HCEC 1CT (cell line): ENCODE measurements around the gene COL18A1.

Experiments
- DNase-seq: peaks from one replicate; pipeline ENCODE4 v3.0.0-alpha.2; 2017

The COL18A1 gene

DNA sequence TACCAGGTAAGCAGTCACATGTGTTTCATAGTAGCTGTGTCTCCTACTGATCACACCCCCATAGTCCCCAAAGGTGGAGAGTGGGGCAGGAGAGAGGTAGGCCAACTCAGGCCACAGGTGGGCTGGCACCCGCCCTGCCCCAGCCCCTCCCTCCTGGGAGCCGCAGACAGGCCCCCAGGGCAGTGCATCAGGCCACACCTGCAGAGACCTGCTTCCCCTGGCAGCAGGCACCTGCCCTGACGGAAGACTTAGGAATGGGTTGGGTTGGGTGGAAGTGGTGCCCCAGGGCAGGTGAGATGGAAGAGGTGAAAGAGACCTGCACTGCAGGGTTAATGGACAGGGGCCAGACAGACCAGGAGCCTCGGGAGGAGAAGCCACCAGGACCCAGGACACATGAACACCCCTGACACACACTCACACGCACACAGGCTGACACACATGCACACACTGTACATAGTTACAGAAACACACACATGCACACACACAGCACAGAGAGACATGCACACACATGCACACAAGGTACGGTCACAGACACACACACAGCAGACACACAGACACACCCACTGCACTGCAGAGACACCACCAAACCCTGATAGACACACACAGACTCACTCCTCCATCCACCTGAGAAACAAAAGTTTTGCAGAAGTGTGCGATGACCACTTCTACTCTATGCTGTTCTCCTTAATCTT is 1.7 kb upstream of the COL18A1 start:
- no peak for DNase-seq

DNA sequence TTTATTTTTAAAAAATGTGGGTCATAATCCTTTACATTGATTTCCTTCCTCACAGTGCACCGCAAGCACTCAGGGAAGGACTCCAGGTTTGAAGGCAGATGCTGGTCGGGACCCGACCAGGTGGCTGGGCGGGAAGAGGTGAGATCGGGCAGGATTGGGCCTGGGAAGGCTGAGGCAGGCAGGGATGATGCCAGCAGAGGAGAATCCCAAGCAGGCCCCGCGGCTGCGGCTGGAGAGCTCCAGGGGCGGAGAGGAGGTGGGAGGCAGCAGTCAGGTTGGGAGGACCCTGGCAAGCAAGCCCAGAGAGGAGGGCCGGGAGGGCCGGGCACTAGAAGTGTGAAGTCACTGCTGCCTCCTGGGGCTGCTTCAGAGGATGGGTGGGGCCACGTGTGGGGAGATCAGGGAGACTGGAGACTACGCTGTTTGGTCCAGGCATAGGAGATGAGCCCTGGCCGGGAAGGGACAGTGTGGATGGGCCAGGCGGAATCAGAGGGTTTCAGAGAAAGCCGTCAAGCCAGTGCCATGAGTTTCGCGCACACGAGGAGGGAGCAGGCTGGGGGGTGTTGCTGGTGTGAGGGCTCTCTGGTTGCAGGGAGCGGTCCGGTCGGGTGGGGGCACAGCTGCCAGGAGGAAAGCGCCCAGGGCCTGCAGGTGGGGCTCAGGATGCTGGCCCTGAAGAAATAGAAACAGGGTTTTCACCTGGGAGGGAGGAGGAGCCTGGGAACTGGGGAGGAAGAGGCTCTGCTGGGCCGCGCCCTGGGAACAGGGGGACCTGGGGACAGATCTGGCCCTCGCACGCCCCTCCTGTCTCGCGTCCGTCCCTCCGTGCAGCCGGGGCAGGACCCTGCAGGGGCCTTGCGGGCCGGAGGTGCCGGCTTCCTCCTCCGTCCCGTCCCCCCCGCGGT is 888 bp upstream of the COL18A1 start:
- DNase-seq = no peak

DNA sequence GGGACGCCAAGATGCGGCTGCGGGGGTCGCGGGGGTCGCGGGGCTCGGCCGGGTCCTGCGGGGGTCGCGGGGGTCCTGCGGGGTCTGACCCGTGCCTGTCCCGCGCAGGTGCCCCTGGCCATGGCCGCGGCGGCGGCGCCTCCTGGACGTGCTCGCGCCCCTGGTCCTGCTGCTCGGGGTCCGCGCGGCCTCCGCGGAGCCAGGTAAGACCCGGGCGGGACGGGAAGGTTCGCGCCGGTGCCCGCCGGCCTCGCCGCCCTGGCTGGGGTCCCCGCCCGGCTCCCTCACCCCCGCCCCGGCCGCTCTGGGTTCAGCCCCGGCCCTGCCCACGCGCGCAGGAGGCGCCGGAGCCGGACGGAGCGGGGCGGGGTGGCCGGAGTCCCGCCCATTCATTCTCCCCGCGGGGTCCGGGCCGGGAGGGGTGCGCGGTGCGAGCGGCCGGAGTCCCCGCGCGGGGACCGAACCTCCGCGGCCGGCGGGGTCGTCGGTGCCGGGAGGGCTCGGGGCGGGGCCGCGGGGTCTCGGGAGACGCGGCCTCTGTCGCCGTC is 380 bp downstream of the COL18A1 start:
- DNase-seq = no peak

DNA sequence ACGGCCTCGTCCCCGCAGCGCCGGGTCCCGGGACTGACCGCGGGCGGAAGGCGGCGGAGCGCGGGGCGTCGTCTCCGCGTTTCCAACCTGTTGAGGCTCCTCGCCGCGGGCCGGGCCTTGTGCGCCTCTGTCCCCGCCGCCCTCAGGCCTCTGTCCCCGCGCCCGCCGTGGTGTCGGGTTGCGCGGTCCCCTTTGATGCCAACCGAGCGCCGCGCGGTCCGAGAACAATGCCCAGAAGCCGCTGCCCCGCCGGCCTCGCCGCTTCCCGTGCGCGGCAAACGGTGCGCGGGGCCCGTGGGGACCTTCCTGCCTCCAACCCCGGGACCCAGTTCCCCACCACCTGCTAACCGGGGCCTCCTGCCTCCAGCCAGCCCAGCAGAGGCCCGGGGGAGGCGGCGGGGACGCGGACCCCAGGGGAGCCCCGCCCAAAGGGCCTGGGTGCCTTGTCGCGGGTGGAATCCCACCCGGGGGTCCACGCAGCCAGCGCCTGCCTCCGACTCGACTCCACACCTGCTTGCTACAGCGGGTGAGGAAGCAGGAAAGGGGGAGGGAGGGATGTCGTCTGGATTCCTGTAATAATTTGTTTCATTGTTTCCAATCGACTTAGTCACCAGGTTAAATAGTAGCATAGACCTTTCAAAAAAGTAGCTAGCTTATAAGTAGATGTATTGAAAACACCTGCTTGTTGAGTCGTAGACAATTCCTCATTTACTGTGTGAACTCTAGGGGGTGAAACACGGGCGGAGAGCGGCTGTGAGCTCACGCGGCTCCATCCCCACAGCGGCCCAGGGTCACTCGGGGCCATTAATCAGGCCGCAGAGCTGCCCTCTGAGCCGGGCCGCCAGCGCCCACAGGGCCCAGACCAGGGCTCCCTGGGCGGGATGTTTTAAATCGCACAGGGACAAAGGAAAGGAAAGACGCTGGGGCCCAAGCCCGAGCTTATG is 1.1 kb downstream of the COL18A1 start:
- no peak for DNase-seq

DNA sequence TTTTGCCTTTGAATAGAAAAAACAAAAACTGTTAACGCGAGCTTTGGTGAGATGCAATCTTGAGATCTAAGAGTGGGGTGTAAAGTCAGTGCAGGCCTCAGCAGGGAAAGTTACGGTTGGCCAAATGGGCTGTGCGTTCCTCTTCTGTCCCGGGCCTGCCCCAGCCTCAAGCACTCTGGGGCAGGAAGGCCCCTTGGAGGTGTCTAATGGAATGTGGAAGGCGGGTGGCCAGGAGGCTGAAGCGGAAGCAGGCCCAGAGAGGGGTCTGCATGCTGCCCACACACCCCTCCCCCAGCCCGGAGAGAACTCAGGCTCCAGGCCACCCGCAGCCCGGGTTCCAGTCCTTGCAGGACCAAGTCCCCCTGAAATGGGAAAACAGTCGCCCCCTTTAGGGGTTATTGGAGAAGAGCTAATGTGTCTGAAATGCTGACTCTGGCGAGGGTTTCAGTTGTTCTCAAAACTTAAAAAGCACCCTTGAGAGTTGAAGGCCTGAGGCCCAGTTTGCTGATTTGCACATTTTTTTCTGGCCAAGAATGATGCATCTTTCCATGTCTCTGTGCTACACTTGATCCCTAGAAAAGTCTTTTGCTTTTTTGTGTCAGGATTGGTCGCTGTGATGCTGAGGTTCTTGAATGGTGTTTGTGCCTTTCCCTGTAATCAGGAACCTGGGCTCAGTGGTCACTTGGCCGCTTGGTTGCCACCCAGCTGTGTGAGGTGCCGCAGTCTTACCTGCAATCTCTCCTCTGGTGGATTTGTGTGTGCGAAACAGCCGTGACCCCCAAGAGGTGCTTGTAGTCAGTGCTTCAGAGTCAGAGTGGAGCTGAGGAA is 2.0 kb downstream of the COL18A1 start:
- no peak for DNase-seq

DNA sequence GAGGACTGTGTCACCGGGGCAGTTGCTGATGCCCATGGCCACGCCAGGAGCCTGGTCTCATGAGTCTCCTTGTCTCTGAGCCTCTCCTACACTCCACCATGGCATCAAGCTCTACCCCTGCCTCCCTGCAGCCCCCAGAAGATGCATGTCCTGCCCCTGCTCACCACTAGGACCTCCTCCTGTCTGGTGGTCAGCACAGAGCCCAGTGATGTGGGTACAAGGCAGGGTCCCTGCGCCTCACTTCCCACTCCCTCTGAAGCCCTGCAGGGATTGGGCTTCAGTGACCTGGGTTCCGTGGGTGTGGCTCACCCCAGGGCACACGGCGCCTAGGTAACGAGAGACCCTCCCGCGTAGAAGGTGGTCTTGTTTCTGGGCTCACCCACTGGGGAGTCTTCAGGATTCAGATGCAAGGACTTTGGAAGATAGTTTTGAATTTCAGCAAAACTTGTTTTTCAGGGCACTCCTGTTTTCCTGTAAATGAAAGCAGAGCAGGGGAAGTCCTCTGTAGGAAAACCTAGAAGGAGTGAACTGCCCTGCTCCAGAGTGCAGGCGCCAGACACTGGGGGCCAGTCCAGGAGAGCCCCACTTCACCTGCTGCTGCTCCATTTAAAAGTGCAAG is 2.8 kb downstream of the COL18A1 start:
- DNase-seq = no peak

DNA sequence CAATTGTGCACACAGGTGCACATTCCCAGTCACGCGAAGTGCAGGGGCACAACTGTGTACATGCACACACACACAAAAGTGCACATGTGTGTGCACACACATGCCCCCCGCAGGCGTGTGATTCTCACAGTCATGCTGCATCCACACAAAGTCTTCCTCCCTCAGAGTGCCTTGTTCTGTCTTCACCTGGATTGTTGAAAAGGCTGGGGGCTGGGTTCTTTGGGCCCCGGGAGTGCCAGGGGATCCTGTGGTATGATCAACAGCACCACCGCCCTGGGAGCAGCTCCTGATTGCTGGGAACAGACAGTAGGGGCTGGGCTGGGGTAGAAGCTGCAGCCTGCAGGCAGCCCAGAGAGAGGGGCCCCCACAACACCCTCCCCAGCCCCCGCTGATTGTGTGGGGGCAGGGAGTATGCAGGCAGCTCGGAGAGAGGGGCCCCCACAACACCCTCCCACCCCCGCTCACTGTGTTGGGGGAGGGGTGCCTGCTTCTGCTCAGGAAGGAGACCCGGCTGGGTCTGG is 3.4 kb downstream of the COL18A1 start:
- DNase-seq = no peak

DNA sequence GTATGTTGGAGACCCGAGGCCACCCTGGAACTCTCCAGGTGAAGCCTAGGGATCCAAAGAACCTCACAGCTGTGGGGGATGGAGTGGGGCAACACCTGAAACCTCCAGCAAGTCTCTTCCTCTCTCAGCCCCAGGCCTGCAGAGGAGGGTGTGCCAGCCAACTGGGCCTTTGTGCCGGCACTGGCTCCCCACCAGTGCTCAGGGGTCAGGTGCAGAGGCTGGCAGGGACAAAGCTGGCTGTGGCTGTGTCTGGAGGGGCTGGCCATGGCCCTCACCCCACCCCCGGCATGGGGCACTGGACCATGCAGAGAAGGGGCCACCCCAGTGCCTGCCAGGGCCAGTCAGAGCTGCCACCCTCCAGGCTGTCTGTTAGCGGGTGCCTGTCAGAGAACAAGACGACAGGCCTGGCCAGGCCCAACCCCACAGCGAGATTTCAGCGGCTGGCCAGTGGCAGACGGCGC is 3.9 kb downstream of the COL18A1 start:
- DNase-seq = no peak

DNA sequence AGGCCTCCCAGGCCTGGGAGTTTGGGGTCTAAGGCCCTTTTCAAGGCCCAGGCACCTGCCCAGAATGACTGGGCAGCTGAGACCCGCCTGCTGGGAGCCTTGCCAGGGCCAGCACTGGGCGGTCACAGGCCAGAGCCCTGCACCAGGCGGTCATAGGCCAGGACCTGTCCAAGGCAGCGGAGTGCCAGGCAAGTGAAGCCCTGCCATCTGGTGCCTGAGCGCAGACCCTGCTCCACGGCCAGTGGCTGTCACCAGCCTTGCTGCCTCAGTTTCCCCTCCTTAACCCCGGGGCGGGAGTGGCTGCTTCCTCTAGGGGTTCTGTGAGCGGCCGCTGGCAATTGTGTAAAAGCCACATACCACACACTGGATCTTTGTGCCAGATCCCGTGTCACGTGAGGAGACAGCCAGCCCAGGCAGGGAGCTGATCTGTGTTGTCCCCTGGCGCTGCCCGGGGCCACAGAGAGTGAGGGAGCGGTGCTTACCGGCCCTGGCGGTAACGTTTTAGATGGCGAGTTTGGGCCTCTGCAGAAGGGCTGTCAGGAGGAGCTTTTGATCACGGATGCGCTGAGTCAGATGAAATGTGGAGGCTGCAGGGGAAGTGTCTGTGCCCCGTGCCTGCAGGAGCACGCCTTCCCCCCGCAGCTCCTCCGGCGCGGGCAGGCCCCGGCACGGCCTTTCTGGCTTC is 4.6 kb downstream of the COL18A1 start:
- no peak for DNase-seq

DNA sequence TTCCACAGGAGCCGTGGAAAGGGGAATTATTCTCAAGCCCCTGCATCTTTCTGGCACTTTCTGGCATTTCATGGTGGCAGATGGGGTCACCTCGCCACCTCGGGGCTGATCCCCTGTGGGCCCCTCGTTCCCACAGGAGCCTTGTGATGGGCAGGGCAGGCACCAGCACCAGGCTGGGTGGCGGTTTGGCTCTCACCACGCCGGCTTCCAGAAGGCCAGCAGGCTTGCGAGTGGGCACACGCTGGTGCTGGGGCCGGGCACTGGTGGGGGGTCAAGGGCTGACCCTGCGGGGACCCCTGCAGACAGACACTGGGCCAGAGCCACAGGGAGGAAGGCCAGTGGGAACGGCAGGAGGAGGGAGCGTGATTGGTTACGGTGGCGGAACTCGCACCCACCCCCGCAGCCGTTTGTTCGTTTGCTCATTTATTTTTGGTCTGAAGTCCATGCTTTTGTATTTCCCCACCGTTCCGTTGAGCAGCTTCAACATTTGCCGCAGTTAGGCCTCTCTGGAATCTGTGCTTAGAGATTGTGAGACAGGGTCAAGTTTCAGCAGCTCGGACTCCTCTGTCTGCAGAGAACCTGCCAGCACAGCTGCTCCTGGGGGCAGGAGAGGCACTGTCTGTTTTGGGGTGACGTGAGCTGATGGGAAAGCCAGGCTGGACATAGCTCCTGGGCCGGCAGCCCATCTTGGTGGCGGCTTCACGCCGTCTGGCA is 5.3 kb downstream of the COL18A1 start:
- DNase-seq = no peak

DNA sequence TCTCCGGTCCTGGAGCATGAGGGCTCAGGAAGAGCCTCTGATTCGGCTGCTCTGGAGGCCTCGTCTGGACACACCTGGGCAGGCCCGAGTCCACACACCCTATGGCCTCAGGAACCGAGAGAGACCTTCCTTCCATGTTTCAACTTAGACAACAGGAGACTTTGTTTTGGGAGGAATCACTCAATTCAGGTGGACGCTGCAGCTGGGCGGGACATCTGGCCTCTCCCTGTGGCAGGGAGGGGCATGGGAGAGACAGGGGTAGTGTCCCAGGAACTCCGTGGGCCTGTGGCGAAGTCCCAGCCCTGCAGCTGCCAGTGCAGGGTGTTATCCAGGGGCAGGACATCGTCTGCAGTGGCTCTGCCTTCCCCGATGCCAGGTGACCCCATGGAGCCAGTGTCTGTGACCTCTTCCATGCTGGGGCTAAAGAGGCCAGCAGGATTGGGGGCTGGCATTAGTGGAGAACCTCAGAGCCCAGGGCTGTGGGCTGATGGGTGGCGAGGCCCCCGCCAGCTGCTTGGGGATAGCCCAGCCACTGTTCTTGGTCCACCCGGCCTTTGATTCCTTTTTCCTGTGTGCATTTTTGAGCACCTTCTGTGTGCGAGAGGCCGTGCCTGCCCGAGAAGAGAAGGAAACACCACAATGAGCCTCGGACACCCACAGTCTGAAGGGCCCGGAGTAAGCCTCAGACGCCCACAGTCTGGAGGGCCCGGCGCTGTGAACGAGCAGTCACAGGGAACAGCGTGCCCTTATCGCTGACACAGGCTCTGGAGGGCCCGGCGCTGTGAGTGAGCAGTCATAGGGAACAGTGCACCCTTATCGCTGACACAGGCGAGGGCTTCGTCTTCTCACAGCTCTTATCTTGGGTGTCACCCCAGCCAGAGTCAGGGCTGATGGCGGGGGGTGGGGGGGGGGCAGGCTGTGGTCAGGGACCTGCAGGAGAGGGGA is 6.2 kb downstream of the COL18A1 start:
- no peak for DNase-seq

DNA sequence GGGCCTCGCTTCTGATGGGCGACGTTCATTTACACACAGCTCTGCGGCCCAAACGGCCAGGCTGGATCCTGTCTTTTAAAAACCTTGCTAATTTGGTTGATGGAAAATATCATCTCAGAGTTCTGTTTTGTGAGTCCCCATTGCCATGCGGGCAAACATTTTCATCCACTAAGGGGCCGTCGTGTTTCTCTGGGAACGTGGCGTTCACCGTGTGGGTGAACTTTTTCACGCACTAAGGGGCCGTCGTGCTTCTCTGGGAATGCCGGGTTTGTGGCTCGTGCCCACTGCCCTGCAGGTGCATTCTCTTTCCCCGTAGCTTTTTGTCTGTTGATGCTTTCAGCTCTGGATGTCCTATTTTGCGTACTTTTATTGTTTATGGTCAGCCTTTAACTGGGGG is 6.8 kb downstream of the COL18A1 start:
- DNase-seq = no peak

DNA sequence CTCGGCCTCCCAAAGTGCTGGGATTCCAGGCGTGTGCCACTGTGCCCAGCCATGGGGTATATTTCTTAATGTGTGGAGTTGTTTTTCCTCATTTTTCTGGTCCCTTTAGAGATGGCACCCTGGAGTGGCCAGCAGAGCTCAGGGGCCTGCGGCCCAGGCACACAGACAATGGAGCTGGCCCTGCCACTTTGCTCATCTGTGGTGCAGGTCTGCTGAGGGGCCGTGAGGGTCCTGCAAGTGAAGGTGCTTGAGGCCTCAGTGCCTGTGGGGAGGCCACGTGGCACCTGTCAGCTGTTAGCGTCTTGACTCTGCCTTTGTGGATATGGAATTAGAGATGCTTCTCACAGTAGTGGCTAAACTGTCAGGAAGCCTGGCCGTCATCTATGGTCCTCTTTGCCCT is 7.5 kb downstream of the COL18A1 start:
- no peak for DNase-seq

DNA sequence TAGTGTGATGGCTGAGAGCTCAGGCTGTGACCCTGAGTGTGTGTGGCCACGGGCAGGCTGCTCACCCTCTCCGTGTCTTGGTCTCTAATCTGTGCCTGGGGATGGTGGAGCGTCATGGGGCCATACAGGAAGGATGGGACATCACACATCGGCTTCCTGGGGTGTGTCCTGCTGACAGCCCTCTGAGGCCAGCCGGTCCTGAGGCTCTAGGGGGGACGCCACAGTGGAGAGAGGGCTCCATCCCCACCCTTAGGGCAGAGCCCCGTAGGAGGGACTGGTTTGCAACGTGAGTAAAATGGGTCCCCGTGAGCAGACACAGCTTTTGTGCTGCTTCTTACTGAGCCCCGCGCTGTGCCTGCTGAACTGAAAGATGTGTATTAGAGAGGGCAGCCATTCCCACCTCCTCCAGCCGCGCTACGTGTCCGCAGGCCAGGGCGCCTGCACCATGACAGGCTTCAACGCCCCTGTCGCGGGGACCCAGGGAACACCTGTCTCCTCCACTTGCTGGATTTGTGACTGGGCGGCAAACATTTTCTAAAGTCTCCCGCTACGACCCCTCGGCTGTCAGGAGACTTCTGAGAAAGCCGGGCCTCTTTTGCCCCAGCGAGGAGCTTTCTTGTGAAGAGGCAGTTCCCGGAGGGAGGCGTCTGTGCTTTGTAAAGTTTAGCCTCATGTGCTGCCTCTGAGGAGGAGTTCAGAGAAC is 8.1 kb downstream of the COL18A1 start:
- DNase-seq = no peak

DNA sequence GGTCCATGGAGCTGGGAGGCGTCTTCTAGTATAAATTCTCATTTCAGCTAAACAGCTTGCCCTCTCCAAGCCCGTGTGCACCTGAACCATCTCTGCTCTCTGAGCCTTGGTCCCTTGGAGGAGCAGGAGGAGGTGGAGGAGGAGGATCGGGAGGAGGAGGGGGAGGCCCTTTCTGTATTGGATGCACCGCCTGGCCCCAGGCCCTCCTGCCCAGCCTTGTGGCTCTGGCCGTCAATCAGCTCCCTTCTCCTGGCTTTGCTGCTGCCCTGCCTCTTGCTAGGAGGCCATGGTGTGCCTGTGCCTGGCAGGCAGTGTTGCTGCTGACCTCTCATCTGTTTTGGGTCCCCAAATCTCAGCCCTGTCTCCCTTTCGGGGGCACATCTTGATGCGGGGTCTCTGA is 9.0 kb downstream of the COL18A1 start:
- no peak for DNase-seq

DNA sequence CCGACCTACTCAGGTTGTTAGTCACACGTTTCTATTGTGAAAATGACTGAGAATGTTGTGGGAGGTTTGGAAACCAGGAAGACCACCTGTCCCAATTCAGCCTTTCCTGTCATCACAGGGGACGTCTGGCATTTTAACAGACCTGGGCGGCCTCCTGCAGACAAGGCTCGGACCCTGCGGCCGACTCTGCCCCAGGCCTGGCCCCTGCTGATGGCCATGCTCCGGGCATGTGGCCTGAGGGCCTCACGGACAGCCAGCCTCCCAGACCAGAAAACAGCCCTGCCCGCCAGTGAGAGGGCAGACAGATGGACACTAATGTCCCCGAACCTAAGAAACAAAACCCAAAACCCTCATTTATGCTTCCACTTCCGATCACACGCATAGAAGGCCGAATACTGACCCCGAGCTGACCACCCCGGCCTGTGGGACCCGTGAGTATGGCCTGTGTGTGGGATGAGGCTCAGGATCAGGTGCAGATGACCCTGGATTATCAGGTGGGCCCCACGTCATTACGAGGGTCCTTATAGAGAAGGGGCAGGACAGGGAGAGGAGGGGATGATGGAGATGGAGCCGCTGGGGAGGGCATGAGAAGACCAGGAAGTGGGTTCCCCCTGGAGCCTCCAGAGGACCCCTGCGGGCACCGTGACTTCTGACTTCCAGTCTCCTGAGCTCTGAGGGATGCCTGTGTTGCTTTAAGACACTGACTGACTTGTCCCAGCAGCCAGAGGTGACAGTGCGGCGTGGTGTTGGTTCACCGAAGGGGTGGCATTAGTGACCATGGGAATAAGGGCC is 9.6 kb downstream of the COL18A1 start:
- no peak for DNase-seq
